GM18499 (cell line): Measurements from ENCODE around the gene PRKAR2B.

Experiments
- ATAC-seq: cut with Tn5 transposase; IDR thresholded peaks from one replicate; pipeline ENCODE4 v1.9.1; 2021; ENCODE audit warnings: moderate number of reproducible peaks; ENCODE audit not compliant: insufficient read depth, unreplicated experiment

The PRKAR2B gene

GRCh38 chr7:107170051-107170915 is 125.8 kb downstream of the PRKAR2B start:
- no peak for ATAC-seq

DNA sequence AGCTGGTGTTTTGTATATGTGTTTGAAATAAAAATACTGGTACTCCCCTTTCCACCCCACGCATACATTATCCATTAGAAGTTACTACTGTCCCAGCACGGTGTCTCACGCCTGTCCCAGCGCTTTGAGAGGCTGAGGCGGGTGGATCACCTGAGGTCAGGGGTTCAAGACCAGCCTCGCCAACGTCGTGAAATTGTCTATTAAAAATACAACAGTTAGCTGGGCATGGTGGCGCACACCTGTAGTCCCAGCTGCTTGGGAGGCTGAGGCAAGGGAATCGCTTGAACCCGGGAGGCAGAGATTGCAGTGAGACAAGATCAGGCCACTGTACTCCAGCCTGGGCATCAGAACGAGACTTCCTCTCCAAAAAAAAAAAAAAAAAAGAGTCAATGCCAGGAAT is 127.0 kb downstream of the PRKAR2B start:
- no peak for ATAC-seq

GRCh38 chr7:107172276-107173032 is 127.9 kb downstream of the PRKAR2B start:
- ATAC-seq: no peak

DNA sequence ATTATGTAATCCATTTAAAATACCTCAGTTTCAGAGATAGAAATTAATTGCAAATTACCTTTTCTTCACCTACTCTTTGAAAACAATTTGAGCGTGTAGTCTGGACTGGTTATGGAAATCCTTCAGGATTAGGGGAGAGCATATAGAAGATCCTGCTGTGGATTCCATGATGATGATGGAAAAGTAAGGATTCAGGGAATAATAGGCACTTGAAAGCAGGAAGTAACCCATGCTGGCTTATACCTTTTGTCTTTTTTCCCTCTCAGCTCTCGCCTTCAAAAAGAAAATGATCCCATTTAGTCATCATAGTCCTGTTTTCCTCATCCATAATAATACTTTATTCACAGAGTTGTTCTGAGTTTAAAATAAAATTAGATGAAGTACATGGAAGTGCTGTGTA is 128.7 kb downstream of the PRKAR2B start:
- no peak for ATAC-seq

DNA sequence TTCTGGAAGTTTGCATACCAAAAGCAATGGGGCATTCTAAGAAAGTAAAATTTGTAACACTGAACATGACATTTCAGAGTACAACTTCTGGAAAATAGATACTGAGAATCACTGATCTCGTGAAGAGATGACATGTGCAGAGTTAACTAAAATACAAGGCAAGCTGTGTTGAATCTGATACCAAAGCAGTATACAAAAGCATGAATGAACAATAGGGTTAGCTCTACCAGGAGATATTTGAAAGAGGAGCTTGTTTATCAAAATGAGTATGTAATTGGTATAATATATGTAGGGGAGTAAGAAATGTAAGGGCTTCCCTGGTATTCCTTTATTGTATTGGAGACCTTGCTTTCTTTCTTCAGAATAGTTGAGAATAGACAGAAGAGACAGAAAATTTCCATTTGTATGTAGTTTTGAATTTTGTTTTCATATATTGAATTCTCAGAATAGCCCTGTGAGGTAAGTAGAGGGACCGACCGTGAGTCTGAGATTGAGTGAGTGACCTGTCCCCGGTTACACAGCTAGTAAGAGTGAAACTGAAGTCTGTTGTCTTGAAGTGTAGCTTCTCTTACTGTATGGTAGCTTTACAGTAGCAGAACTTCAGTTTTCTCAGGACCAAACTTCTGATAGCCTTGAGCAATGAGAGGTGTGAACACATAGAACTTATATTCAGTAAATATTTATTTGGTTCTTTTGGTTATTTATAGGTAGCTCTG is 129.3 kb downstream of the PRKAR2B start:
- peak; percentile 58 for ATAC-seq

DNA sequence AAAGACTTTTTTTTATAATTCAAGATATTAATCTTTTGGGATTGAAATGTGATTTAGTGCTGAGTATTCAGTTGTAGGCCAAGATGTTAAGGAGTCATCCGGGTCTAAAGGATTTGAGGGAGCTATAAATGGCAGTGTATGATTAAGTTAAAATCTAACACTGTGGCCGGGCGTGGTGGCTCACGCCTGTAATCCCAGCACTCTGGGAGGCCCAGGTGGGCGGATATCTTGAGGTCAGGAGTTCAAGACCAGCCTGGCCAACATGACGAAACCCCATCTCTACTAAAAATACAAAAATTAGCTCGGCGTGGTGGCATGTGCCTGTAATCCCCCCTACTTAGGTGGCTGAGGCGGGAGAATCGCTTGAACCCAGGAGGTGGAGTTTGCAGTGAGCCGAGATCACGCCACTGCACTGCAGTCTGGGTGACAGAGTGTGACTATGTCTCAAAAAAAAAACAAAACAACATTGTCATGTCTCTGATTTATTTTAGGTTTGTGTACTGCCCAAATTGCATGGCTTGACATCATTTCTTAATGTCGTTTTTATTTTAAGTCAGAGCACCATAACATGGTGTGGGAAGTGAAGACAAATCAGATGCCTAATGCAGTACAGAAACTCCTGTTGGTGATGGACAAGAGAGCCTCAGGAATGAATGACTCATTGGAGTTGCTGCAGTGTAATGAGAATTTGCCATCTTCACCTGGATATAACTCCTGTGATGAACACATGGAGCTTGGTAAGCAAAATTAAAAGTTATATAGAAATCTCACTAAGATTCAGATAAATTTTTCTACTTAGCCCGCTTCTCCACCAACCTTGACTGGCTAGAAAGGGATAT is 135.0 kb downstream of the PRKAR2B start:
- no peak for ATAC-seq

- no peak for ATAC-seq
Observed at GRCh38 chr7:107180378-107180777, 135.9 kb downstream of the PRKAR2B start.

DNA sequence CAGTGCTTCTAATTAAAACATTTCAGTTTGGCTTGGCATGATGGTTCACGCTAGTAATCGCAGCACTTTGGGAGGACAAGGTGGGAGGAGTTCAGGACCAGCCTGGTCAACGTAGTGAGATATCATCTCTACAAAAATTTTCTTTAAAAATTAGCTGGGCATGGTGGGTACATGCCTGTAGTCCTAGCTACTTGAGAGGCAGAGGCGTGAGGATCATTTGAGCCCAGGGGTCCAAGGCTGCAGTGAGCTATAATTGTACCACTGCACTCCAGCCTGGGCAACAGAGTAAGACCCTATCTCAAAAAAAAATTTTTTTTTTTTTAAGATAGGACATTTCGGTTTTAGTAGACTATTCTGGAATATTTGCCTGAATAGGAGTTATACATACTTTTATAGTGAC is 136.7 kb downstream of the PRKAR2B start:
- no peak for ATAC-seq

DNA sequence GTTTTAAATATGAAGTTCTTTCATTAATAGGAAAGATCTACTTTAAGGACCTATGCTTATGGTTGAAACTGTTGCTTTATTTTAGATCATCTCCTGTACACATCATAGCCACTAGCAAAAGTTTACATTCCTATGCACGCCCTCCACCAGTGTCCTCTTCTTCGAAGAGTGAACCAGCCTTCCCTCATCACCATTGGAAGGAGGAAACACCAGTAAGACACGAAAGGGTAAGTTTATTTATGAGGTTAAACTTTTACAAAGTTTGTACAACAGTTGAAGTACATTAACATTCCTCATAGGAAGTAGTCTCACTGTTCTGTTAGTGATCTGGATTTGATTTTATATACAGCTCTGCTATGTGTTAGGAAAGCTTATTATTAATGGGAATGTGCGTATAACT is 141.2 kb downstream of the PRKAR2B start:
- no peak for ATAC-seq

DNA sequence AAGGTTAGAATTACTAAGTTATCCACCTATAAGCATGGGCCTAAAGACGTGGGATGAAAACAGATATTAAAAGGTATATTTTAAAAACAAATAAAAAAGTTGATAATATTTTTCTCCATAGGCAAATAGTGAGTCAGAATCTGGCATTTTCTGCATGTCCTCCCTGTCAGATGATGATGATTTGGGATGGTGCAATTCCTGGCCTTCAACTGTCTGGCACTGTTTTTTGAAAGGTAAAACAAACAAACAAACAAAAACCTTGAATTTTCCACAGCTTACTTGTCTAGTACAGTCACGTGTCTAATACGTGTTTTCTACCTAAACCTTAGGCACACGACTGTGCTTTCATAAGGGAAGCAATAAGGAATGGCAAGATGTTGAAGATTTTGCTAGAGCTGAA is 141.7 kb downstream of the PRKAR2B start:
- ATAC-seq: no peak

GRCh38 chr7:107187774-107188173 is 143.3 kb downstream of the PRKAR2B start:
- no peak for ATAC-seq

- no peak for ATAC-seq
Observed at GRCh38 chr7:107190090-107190489, 145.6 kb downstream of the PRKAR2B start.

GRCh38 chr7:107194052-107194451 is 149.5 kb downstream of the PRKAR2B start:
- no peak for ATAC-seq

DNA sequence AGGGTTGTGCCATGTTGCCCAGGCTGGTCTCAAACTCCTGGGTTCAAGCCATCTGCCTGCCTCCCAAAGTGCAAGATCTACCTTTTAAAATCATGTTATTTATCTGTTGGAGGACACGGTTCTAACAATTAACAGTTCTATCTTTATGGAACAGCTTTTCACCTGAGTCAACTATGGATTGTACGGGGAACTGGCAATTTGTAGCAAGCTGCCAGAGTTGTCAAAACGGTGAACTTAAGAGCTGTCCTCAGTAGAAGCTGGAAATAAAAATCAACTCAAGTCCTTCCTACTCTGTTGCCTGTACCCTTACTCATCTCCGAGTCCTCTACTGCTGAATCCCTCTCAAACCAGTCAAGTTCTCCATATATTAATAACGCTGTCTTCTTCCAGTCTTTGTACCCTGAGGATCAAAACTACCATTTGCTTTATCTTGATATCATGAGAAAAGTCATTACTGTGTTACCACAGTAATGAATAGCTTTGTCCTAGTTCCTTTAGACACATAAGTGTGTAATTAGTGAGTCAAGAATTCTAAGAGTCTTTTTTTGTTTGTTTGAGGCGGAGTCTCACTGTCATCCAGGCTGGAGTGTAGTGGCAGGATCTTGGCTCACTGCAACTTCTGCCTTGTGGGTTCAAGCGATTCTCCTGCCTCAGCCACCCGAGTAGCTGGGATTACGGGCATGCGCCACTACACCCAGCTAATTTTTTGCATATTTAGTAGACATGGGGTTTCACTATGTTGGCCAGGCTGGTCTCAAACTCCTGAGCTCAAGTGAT is 152.5 kb downstream of the PRKAR2B start:
- ATAC-seq: no peak

GRCh38 chr7:107201795-107202450 is 157.4 kb downstream of the PRKAR2B start:
- ATAC-seq: no peak

DNA sequence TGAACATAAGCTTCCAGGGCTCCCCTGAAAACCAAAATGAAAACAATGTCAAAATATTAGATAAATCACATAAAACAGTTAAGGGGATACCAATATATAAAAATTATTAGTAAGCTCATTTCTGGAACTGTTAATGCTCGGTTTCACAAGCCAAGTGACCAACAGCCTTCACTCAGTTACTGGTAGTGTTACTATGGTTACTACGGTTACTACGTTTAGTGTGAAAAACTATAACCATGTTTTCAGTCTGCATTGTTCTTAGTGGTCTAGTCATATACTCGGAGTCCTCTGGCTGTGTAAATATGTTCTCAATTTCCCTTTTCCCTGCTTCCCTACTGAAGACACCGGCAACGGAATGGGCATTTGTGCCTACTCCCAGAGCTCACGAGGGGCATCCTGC is 159.1 kb downstream of the PRKAR2B start:
- ATAC-seq: no peak

DNA sequence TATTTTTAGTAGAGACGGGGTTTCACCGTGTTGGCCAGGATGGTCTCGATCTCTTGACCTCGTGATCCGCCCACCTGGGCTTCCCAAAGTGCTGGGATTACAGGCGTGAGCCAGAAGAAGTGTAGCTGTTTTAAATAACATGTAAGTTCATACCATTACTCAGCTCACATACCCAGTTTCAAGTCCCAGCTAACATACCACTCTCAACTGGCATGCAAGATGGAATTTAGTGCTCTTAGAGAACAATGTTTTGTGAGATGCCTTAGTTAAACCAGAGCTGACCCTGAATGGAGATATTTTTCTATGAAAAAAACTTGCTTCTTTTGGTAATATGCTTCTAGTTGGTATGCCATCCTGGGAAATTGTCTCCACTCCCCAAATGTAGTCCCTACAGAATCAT is 161.6 kb downstream of the PRKAR2B start:
- ATAC-seq: no peak

GRCh38 chr7:107206706-107207105 is 162.2 kb downstream of the PRKAR2B start:
- no peak for ATAC-seq

- no peak for ATAC-seq
Observed at GRCh38 chr7:107207459-107207858, 163.0 kb downstream of the PRKAR2B start.
